ENCODE measurements around the gene SARDH. TPM values are rescaled to one million over a fixed set of nuclear protein-coding genes. Genes with fewer than 3 reads are reported as not detected.

Gene SARDH
- total RNA-seq, 1 experiment from 2014 or later = 9.9 TPM

GRCh38 chr9:133784731-133785561, 46.8 kb upstream of the SARDH start:
- ChIA-PET CTCF (no interaction called here), POLR2A (ENCODE audit: unreplicated experiment) (interaction anchor here (0.6 kb wide), 1 partner anchor 164 kb away, joined by 3 read pairs; no protein-coding TSS in a partner anchor)
- H3K9me2 ChIP-seq (ENCODE audit: insufficient read depth) = no peaks in the 10 kb centered on the region
- no peak overlapping the region for H3K27ac ChIP-seq
- H3K36me3 ChIP-seq (ENCODE audit: low read depth) = no peaks in the 10 kb centered on the region
- no peaks in the 10 kb centered on the region for H3K79me2 ChIP-seq (ENCODE audit: low read depth)
- no peaks in the 10 kb centered on the region for H3K9me3 ChIP-seq (ENCODE audit: insufficient read depth, low read depth)
- H3K4me2 ChIP-seq = no peak overlapping the region
- intact Hi-C loops (cut with micrococcal nuclease; ENCODE audit: unreplicated experiment) = loop anchor here (5.0 kb wide), 1 partner anchor 312 kb away; no protein-coding TSS in a partner anchor
- H3K4me1 ChIP-seq (replicated peaks; ENCODE audit: insufficient read depth) = peaks cover 8% of the 10 kb centered on the region; the same call in 1 of the 2 replicates
- H3F3A ChIP-seq (ENCODE audit: insufficient read depth, low read depth) = peaks cover 7% of the 10 kb centered on the region; the same call in 1 of the 2 replicates
- no peak overlapping the region for H3K4me3 ChIP-seq
- no peaks in the 10 kb centered on the region; the same call in 1 of the 2 replicates for H4K20me1 ChIP-seq (ENCODE audit: insufficient read depth)
- no peak for DNase-seq
- H3K27me3 ChIP-seq (ENCODE audit: insufficient read depth, low read depth) = no peaks in the 10 kb centered on the region
- BruUV-seq (replicated peaks) = no TSS peak
- no peak for TF ChIP-seq EZH2 (IDR thresholded peaks at IDR 0.05; ENCODE audit: low read depth)
- TF ChIP-seq CTCF (conservative IDR thresholded peaks at IDR 0.05) = no peak
- no peak overlapping the region for H2AFZ ChIP-seq

- no peak for TF ChIP-seq CTCF (conservative IDR thresholded peaks at IDR 0.05)
- no peak for TF ChIP-seq EZH2 (IDR thresholded peaks at IDR 0.05; ENCODE audit: low read depth)
- no peak for DNase-seq
- Histone ChIP-seq H4K20me1 (ENCODE audit: insufficient read depth) (no peaks in the 10 kb centered on the region; the same call in 1 of the 2 replicates), H3K9me3 (ENCODE audit: insufficient read depth, low read depth) (no peaks in the 10 kb centered on the region), H3K4me2 (no peak overlapping the region), H3K79me2 (ENCODE audit: low read depth) (no peaks in the 10 kb centered on the region), H3K4me1 (replicated peaks; ENCODE audit: insufficient read depth) (peaks cover 8% of the 10 kb centered on the region; the same call in 1 of the 2 replicates), H3K9me2 (ENCODE audit: insufficient read depth) (no peaks in the 10 kb centered on the region), H3K4me3 (no peak overlapping the region), H3K36me3 (ENCODE audit: low read depth) (no peaks in the 10 kb centered on the region), H3K27ac (no peak overlapping the region), H3F3A (ENCODE audit: insufficient read depth, low read depth) (peaks cover 7% of the 10 kb centered on the region; the same call in 1 of the 2 replicates), H3K27me3 (ENCODE audit: insufficient read depth, low read depth) (no peaks in the 10 kb centered on the region), H2AFZ (no peak overlapping the region)
- CTCF ChIA-PET = no interaction called here
- POLR2A ChIA-PET (ENCODE audit: unreplicated experiment) = no interaction called here
- no TSS peak for BruUV-seq (replicated peaks)
- intact Hi-C loops (cut with micrococcal nuclease; ENCODE audit: unreplicated experiment) = loop anchor here (5.0 kb wide), 1 partner anchor 314 kb away; no protein-coding TSS in a partner anchor
Measured at GRCh38 chr9:133783331-133783731, 45.2 kb upstream of the SARDH start.

GRCh38 chr9:133782157-133783130, 44.3 kb upstream of the SARDH start:
- H3K4me2 ChIP-seq = peak overlapping the region; percentile 41
- H3K4me3 ChIP-seq = no peak overlapping the region
- DNase-seq = peak; percentile 42 to 76
- no peak overlapping the region for H2AFZ ChIP-seq
- H3F3A ChIP-seq (ENCODE audit: insufficient read depth, low read depth) = peaks cover 7% of the 10 kb centered on the region; the same call in 1 of the 2 replicates
- TF ChIP-seq CTCF (conservative IDR thresholded peaks at IDR 0.05) (peak; percentile 85), EZH2 (IDR thresholded peaks at IDR 0.05; ENCODE audit: low read depth) (no peak)
- no TSS peak for BruUV-seq (replicated peaks)
- intact Hi-C loops (cut with micrococcal nuclease; ENCODE audit: unreplicated experiment) = loop anchor here (1.0 to 5.0 kb wide), 2 partner anchors 211 to 315 kb away; no protein-coding TSS in a partner anchor
- H3K79me2 ChIP-seq (ENCODE audit: low read depth) = no peaks in the 10 kb centered on the region
- CTCF ChIA-PET = interaction anchor here (0.6 to 2.5 kb wide), 10 partner anchors 9 to 273 kb away, joined by 3 to 27 read pairs (median 4); no protein-coding TSS in a partner anchor
- peaks cover 8% of the 10 kb centered on the region; the same call in 1 of the 2 replicates for H3K4me1 ChIP-seq (replicated peaks; ENCODE audit: insufficient read depth)
- no peaks in the 10 kb centered on the region; the same call in 1 of the 2 replicates for H4K20me1 ChIP-seq (ENCODE audit: insufficient read depth)
- H3K9me3 ChIP-seq (ENCODE audit: insufficient read depth, low read depth) = no peaks in the 10 kb centered on the region
- no peak overlapping the region for H3K27ac ChIP-seq
- no peaks in the 10 kb centered on the region for H3K9me2 ChIP-seq (ENCODE audit: insufficient read depth)
- no peaks in the 10 kb centered on the region for H3K27me3 ChIP-seq (ENCODE audit: insufficient read depth, low read depth)
- H3K36me3 ChIP-seq (ENCODE audit: low read depth) = no peaks in the 10 kb centered on the region
- POLR2A ChIA-PET (ENCODE audit: unreplicated experiment) = interaction anchor here (0.6 to 0.7 kb wide), 4 partner anchors 20 to 235 kb away, joined by 3 to 6 read pairs (median 5); no protein-coding TSS in a partner anchor

Measured in PC-9 (cell line).